ENCODE data around the gene TAOK1.

DNA sequence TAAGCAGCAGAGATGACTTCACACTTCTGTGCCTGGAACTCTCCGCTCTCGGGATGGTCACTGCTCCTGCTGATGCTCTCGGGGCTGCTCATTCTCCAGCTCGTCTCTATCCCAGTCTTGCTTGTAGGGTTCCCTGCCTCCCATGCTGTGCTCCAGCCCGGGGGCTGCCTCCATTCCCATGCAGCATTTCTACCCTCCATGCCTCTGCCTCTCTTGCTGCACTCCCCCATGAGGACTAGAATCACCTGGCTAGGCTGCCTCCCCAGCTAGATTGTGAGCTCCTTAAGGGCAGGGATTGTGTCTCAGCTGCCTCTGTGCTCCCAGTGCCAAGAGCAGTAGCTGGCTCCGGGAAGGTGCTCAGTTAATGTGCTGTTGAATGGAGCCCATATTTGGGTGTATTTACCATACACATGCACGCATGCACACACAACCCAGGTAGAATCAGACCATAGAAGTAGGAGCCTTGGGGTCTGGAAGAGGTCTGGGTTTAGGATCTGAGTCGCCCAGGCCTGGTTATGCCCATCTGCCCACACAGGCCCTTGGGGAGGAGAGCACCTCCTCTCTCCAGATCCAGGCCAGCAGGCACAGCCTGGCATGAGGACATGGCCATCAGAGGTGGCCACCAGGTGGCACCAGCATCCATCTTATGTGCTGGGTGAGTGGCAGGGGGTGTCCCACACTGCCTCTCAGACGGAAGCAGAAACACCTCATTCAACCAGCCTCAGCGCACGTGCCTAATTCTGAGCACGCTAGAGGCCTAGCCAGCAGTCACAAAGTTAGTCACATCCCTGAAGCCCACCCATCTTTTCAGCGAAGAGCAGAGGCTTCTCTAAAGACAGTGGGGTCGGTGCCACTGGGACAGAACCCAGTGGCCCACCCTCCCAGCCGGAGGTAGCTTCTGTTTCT lies 190.0 kb downstream of the TAOK1 start:
- TF ChIP-seq, protein P1, sequence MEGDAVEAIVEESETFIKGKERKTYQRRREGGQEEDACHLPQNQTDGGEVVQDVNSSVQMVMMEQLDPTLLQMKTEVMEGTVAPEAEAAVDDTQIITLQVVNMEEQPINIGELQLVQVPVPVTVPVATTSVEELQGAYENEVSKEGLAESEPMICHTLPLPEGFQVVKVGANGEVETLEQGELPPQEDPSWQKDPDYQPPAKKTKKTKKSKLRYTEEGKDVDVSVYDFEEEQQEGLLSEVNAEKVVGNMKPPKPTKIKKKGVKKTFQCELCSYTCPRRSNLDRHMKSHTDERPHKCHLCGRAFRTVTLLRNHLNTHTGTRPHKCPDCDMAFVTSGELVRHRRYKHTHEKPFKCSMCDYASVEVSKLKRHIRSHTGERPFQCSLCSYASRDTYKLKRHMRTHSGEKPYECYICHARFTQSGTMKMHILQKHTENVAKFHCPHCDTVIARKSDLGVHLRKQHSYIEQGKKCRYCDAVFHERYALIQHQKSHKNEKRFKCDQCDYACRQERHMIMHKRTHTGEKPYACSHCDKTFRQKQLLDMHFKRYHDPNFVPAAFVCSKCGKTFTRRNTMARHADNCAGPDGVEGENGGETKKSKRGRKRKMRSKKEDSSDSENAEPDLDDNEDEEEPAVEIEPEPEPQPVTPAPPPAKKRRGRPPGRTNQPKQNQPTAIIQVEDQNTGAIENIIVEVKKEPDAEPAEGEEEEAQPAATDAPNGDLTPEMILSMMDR (IDR thresholded peaks at IDR 0.05; ENCODE audit: poor library complexity) = peak; percentile 82
- no peak for TF ChIP-seq EZH2 (IDR thresholded peaks at IDR 0.05; ENCODE audit: borderline replicate concordance)
- TF ChIP-seq EZH2phosphoT487 (IDR thresholded peaks at IDR 0.05; ENCODE audit: low read depth, severe bottlenecking, unreplicated experiment) = no peak

Data from hepatocyte (in vitro differentiated cells).